ENCODE data around the gene CNBP. TPM values are rescaled to one million over a fixed set of nuclear protein-coding genes. Genes with fewer than 3 reads are reported as not detected.

The CNBP gene
- total and polyA plus RNA-seq, 9 of the 15 experiments (the other 6 are each of a cell fraction or from before 2014, with no cell fraction given), result 284 to 717 (median 412) TPM

DNA sequence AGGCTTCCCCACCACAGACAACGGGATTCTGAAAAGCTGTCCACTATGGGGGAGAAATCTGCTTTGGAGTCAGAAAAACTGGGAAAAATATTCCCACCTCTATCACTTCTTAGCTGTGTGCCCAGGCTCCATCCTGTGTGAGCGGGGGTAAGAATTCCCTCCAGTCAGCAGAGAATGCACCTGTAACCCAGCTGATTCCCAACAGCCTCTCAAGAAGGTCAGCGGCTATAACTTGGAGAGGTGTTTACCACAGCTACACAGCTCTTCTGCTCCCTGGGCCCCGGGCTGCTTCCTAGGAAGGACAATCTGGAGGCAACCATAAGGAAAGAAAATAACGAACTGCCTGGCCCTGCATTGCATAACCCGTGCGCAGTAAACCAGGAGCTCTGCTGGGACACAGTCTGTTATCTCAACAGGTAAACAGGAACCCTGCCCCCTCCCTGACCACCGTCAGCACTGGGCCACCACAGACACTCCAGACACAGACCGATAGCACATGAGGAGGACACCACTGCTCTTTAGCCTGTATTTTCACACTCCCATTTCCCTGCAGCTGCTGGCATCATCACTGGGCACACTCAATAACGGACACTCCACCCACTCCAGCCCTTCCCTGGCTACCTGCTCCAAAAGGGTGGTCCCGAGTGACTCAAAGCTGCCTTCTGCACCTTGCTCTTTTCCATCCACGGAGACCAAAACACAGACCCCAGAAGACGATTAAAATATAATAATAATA lies 64.2 kb downstream of the CNBP start (continued):
- TF ChIP-seq, protein P1, sequence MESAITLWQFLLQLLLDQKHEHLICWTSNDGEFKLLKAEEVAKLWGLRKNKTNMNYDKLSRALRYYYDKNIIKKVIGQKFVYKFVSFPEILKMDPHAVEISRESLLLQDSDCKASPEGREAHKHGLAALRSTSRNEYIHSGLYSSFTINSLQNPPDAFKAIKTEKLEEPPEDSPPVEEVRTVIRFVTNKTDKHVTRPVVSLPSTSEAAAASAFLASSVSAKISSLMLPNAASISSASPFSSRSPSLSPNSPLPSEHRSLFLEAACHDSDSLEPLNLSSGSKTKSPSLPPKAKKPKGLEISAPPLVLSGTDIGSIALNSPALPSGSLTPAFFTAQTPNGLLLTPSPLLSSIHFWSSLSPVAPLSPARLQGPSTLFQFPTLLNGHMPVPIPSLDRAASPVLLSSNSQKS (CRISPR knock-in tag; IDR thresholded peaks at IDR 0.05), result no peak
- TF ChIP-seq ZNF354B (CRISPR knock-in tag; IDR thresholded peaks at IDR 0.05) (no peak), EP300 (IDR thresholded peaks at IDR 0.05; ENCODE audit: low read length) (peak; percentile 46; the same call in 1 of the 2 replicates), ELF4 (CRISPR knock-in tag; IDR thresholded peaks at IDR 0.05) (no peak), HDAC6 (IDR thresholded peaks at IDR 0.05; ENCODE audit: low read depth, low read length) (no peak), ETV1 (tag; conservative IDR thresholded peaks at IDR 0.05; ENCODE audit: low read depth) (no peak), JUND (IDR thresholded peaks at IDR 0.05; ENCODE audit: borderline replicate concordance, low read depth, low read length) (peak; percentile 29; the same call in 1 of the 2 replicates), JUND (tag; IDR thresholded peaks at IDR 0.05; ENCODE audit: borderline replicate concordance, low read depth, low read length) (no peak), MAFF (IDR thresholded peaks at IDR 0.05; ENCODE audit: low read length) (no peak), ZNF140 (CRISPR knock-in tag; IDR thresholded peaks at IDR 0.05) (no peak), ZNF408 (CRISPR knock-in tag; IDR thresholded peaks at IDR 0.05; ENCODE audit: low read depth) (no peak), RBM25 (IDR thresholded peaks at IDR 0.05; ENCODE audit: low read depth, low read length, severe bottlenecking) (no peak), ZBTB8A (IDR thresholded peaks at IDR 0.05; ENCODE audit: partially characterized antibody) (no peak), ELF1 (tag; IDR thresholded peaks at IDR 0.05) (no peak), ZNF174 (CRISPR knock-in tag; IDR thresholded peaks at IDR 0.05) (no peak)
- TF ChIP-seq, protein P2, sequence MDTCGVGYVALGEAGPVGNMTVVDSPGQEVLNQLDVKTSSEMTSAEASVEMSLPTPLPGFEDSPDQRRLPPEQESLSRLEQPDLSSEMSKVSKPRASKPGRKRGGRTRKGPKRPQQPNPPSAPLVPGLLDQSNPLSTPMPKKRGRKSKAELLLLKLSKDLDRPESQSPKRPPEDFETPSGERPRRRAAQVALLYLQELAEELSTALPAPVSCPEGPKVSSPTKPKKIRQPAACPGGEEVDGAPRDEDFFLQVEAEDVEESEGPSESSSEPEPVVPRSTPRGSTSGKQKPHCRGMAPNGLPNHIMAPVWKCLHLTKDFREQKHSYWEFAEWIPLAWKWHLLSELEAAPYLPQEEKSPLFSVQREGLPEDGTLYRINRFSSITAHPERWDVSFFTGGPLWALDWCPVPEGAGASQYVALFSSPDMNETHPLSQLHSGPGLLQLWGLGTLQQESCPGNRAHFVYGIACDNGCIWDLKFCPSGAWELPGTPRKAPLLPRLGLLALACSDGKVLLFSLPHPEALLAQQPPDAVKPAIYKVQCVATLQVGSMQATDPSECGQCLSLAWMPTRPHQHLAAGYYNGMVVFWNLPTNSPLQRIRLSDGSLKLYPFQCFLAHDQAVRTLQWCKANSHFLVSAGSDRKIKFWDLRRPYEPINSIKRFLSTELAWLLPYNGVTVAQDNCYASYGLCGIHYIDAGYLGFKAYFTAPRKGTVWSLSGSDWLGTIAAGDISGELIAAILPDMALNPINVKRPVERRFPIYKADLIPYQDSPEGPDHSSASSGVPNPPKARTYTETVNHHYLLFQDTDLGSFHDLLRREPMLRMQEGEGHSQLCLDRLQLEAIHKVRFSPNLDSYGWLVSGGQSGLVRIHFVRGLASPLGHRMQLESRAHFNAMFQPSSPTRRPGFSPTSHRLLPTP (IDR thresholded peaks at IDR 0.05; ENCODE audit: borderline replicate concordance, extremely low read depth, insufficient read length), result no peak
- TF ChIP-seq, protein P3, sequence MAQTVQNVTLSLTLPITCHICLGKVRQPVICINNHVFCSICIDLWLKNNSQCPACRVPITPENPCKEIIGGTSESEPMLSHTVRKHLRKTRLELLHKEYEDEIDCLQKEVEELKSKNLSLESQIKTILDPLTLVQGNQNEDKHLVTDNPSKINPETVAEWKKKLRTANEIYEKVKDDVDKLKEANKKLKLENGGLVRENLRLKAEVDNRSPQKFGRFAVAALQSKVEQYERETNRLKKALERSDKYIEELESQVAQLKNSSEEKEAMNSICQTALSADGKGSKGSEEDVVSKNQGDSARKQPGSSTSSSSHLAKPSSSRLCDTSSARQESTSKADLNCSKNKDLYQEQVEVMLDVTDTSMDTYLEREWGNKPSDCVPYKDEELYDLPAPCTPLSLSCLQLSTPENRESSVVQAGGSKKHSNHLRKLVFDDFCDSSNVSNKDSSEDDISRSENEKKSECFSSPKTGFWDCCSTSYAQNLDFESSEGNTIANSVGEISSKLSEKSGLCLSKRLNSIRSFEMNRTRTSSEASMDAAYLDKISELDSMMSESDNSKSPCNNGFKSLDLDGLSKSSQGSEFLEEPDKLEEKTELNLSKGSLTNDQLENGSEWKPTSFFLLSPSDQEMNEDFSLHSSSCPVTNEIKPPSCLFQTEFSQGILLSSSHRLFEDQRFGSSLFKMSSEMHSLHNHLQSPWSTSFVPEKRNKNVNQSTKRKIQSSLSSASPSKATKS (CRISPR knock-in tag; IDR thresholded peaks at IDR 0.05), result no peak
- TF ChIP-seq, protein P4, sequence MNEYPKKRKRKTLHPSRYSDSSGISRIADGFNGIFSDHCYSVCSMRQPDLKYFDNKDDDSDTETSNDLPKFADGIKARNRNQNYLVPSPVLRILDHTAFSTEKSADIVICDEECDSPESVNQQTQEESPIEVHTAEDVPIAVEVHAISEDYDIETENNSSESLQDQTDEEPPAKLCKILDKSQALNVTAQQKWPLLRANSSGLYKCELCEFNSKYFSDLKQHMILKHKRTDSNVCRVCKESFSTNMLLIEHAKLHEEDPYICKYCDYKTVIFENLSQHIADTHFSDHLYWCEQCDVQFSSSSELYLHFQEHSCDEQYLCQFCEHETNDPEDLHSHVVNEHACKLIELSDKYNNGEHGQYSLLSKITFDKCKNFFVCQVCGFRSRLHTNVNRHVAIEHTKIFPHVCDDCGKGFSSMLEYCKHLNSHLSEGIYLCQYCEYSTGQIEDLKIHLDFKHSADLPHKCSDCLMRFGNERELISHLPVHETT (CRISPR knock-in tag; conservative IDR thresholded peaks at IDR 0.05 in 1 of 2, IDR thresholded peaks at IDR 0.05 in 1 of 2), result no peak

All from K562 (cell line).